Measurements from ENCODE around the gene PPM1H. TPM values are rescaled to one million over a fixed set of nuclear protein-coding genes. Genes with fewer than 3 reads are reported as not detected.

The PPM1H gene
- total and polyA plus RNA-seq, 4 donors, result 2.3 to 7.2 (median 4.1) TPM

GRCh38 chr12:62933602-62934238, 1.2 kb downstream of the PPM1H start:
- Histone ChIP-seq H3K36me3 (ENCODE audit: control insufficient read depth in 4 of 4, insufficient read depth in 3 of 4, low read depth in 1 of 4, low read length in 3 of 4) (no peaks in the 10 kb centered on the region), H3K9me3 (ENCODE audit: control insufficient read depth in 4 of 4, low read length in 3 of 4) (no peaks in the 10 kb centered on the region), H3K27ac (ENCODE audit: low read depth in 1 of 2, low read length in 2 of 2) (peak overlapping the region; percentile 60 to 64), H3K27me3 (ENCODE audit: control insufficient read depth in 4 of 4, insufficient read depth in 4 of 4, low read length in 3 of 4) (no peaks in the 10 kb centered on the region), H3K4me3 (ENCODE audit: low read depth in 1 of 3, low read length in 3 of 3) (peak overlapping the region; percentile 59 to 95 (median 89)), H3K4me1 (ENCODE audit: control insufficient read depth in 4 of 4, insufficient read depth in 4 of 4, low read length in 3 of 4) (peaks cover 4 to 24% (median 14%) of the 10 kb centered on the region in 4 donors), H3K9ac (ENCODE audit: low read depth in 1 of 2, low read length in 2 of 2) (peak overlapping the region; percentile 51 to 53)
- DNase-seq (ENCODE audit: low spot score), result no peak
- under 1% methylated on average over 24 of the region's 24 CpGs for WGBS
- TF ChIP-seq CTCF (IDR thresholded peaks at IDR 0.05; ENCODE audit: low read depth, low read length, missing input control) (no peak), FOXA1 (IDR thresholded peaks at IDR 0.05) (no peak), EGR1 (IDR thresholded peaks at IDR 0.05; ENCODE audit: low read depth in 2 of 2) (no peak), NR2F2 (IDR thresholded peaks at IDR 0.05) (no peak), ATF3 (IDR thresholded peaks at IDR 0.05) (no peak), GABPA (IDR thresholded peaks at IDR 0.05 in 1 of 2, conservative IDR thresholded peaks at IDR 0.05 in 1 of 2) (no peak), MAX (IDR thresholded peaks at IDR 0.05) (no peak), TAF1 (conservative IDR thresholded peaks at IDR 0.05) (no peak), JUND (IDR thresholded peaks at IDR 0.05) (no peak), ZBTB33 (IDR thresholded peaks at IDR 0.05) (no peak)

- Histone ChIP-seq H3K27ac (ENCODE audit: low read depth in 1 of 2, low read length in 2 of 2) (no peak overlapping the region), H3K27me3 (ENCODE audit: control insufficient read depth in 4 of 4, insufficient read depth in 4 of 4, low read length in 3 of 4) (no peaks in the 10 kb centered on the region), H3K9ac (ENCODE audit: low read depth in 1 of 2, low read length in 2 of 2) (no peak overlapping the region), H3K36me3 (ENCODE audit: control insufficient read depth in 4 of 4, insufficient read depth in 3 of 4, low read depth in 1 of 4, low read length in 3 of 4) (no peaks in the 10 kb centered on the region), H3K4me1 (ENCODE audit: control insufficient read depth in 4 of 4, insufficient read depth in 4 of 4, low read length in 3 of 4) (peaks cover 4 to 24% (median 14%) of the 10 kb centered on the region in 4 donors), H3K9me3 (ENCODE audit: control insufficient read depth in 4 of 4, low read length in 3 of 4) (no peaks in the 10 kb centered on the region), H3K4me3 (ENCODE audit: low read depth in 1 of 3, low read length in 3 of 3) (peak overlapping the region; percentile 59 to 95 (median 89))
- no peak for TF ChIP-seq FOXA1 (IDR thresholded peaks at IDR 0.05)
- peak; percentile 4 for TF ChIP-seq SP1 (IDR thresholded peaks at IDR 0.05)
- TF ChIP-seq NR2F2 (IDR thresholded peaks at IDR 0.05), result peak; percentile 72
- no peak for TF ChIP-seq ATF3 (IDR thresholded peaks at IDR 0.05)
- WGBS, result 5% methylated on average over 15 of the region's 15 CpGs
- DNase-seq (ENCODE audit: low spot score), result no peak
These were observed 1.7 kb downstream of the PPM1H start for GRCh38 chr12:62933220-62933601.

- DNase-seq (ENCODE audit: low spot score), result no peak
- Histone ChIP-seq H3K27ac (ENCODE audit: low read depth in 1 of 2, low read length in 2 of 2) (no peak overlapping the region), H3K4me3 (ENCODE audit: low read depth in 1 of 3, low read length in 3 of 3) (no peak overlapping the region), H3K9ac (ENCODE audit: low read depth in 1 of 2, low read length in 2 of 2) (no peak overlapping the region), H3K27me3 (ENCODE audit: control insufficient read depth in 4 of 4, insufficient read depth in 4 of 4, low read length in 3 of 4) (no peaks in the 10 kb centered on the region), H3K36me3 (ENCODE audit: control insufficient read depth in 4 of 4, insufficient read depth in 3 of 4, low read depth in 1 of 4, low read length in 3 of 4) (no peaks in the 10 kb centered on the region), H3K9me3 (ENCODE audit: control insufficient read depth in 4 of 4, low read length in 3 of 4) (no peaks in the 10 kb centered on the region), H3K4me1 (ENCODE audit: control insufficient read depth in 4 of 4, insufficient read depth in 4 of 4, low read length in 3 of 4) (peaks cover 4 to 24% (median 14%) of the 10 kb centered on the region in 4 donors)
- TF ChIP-seq RAD21 (IDR thresholded peaks at IDR 0.05) (no peak), RXRA (IDR thresholded peaks at IDR 0.05) (no peak), FOXA1 (IDR thresholded peaks at IDR 0.05) (no peak)
- 60% methylated on average over 3 of the region's 3 CpGs for WGBS
These were observed 3.5 kb downstream of the PPM1H start for GRCh38 chr12:62931477-62931876.

All from liver (tissue), 9 donors.